H1 (cell line): ENCODE data around the gene WNT3A. TPM values are rescaled to one million over a fixed set of nuclear protein-coding genes. Genes with fewer than 3 reads are reported as not detected.

Source experiments
- CTCF ChIA-PET: fragments of 300-600 bp; sonication (Branson Sonifier 250); formaldehyde crosslinking; loops from one replicate; lab custom pipeline; 2021; ENCODE audit not compliant: partially characterized antibody; lab: Charles Lee
- POLR2A ChIA-PET: fragments of 300-600 bp; sonication (Branson Sonifier 250); formaldehyde crosslinking; loops from one replicate; lab custom pipeline; 2021; ENCODE audit warnings: inconsistent platforms; ENCODE audit not compliant: partially characterized antibody; lab: Charles Lee
- DNase-seq, 2 experiments: peaks; one replicate each; pipeline versions ENCODE4 v3.0.0 to v3.0.0-alpha.2; 2010 to 2022; ENCODE audit warnings: low spot score in 2 of 2, low read depth in 1 of 2, mixed read lengths in 1 of 2
- FAIRE-seq: peaks from 2 replicates; lab custom pipeline; 2011; peaks lifted over from hg19 to GRCh38; lab: Jason Lieb, UNC
- H2AFZ ChIP-seq: 2 replicates; pipeline ENCODE4 v1.8.1; 2012; ENCODE audit warnings: low read length, inconsistent platforms
- H2AK5ac ChIP-seq: 2 replicates; pipeline ENCODE4 v1.6.1; 2013; ENCODE audit warnings: low read depth, low read length
- H2BK120ac ChIP-seq: replicated peaks from 2 replicates; pipeline ENCODE3; 2013; ENCODE audit warnings: low read depth, low read length, inconsistent platforms
- H2BK12ac ChIP-seq: 2 replicates; pipeline ENCODE4 v1.6.1; 2013; ENCODE audit warnings: low read depth, low read length
- H2BK15ac ChIP-seq: 2 replicates; pipeline ENCODE4 v1.6.1; 2013; ENCODE audit warnings: low read length
- H2BK20ac ChIP-seq: 2 replicates; pipeline ENCODE4 v1.6.1; 2013; ENCODE audit warnings: low read length
- H2BK5ac ChIP-seq: 2 replicates; pipeline ENCODE4 v1.6.1; 2013; ENCODE audit warnings: low read depth, low read length
- H3K14ac ChIP-seq: 2 replicates; pipeline ENCODE4 v1.6.1; 2013; ENCODE audit warnings: inconsistent platforms; ENCODE audit not compliant: insufficient read length
- H3K18ac ChIP-seq: 2 replicates; pipeline ENCODE4 v1.6.1; 2013; ENCODE audit warnings: low read length; ENCODE audit errors: extremely low read depth
- H3K23ac ChIP-seq: 2 replicates; pipeline ENCODE4 v1.6.1; 2013; ENCODE audit warnings: inconsistent platforms; ENCODE audit not compliant: insufficient read length
- H3K23me2 ChIP-seq: 2 replicates; pipeline ENCODE4 v1.6.1; 2013; ENCODE audit warnings: low read depth, low read length
- H3K27ac ChIP-seq: 2 replicates; pipeline ENCODE4 v1.6.1; 2011; ENCODE audit warnings: low read depth, low read length, inconsistent platforms
- H3K27me3 ChIP-seq, 4 experiments: replicated peaks in 1 of 4; 1 replicate in 1 of 4; 2 replicates in 3 of 4; pipeline versions ENCODE4 v1.6.1 to v1.8.1; 2011 to 2013; ENCODE audit warnings: low read length in 3 of 4, mild to moderate bottlenecking in 3 of 4, inconsistent platforms in 2 of 4, mixed read lengths in 2 of 4, moderate library complexity in 1 of 4; ENCODE audit not compliant: control insufficient read depth in 3 of 4, insufficient read depth in 3 of 4; ENCODE audit errors: extremely low read depth in 1 of 4
- H3K36me3 ChIP-seq, 4 experiments: 2 replicates each; pipeline versions ENCODE4 v1.6.1 to v1.8.1; 2011 to 2013; ENCODE audit warnings: mild to moderate bottlenecking in 4 of 4, low read length in 3 of 4, moderate library complexity in 2 of 4, control low read depth in 1 of 4, inconsistent platforms in 1 of 4; ENCODE audit not compliant: insufficient read depth in 4 of 4, control insufficient read depth in 2 of 4
- H3K4ac ChIP-seq: replicated peaks from 2 replicates; pipeline ENCODE3; 2013; ENCODE audit warnings: low read length, low read depth, mixed read lengths, inconsistent platforms; ENCODE audit not compliant: insufficient read length
- H3K4me1 ChIP-seq, 4 experiments: replicated peaks in 1 of 4; 1 replicate in 1 of 4; 2 replicates in 3 of 4; pipeline versions ENCODE4 v1.6.1 to v1.8.1; 2011 to 2013; ENCODE audit warnings: low read length in 3 of 4, inconsistent platforms in 2 of 4, mixed read lengths in 1 of 4; ENCODE audit not compliant: insufficient read depth in 4 of 4, control insufficient read depth in 3 of 4
- H3K4me2 ChIP-seq, 2 experiments: 2 replicates each; pipeline versions ENCODE4 v1.6.1 to v1.8.1; 2011 to 2013; ENCODE audit warnings: low read depth in 2 of 2, low read length in 2 of 2, control low read depth in 1 of 2, inconsistent platforms in 1 of 2, mild to moderate bottlenecking in 1 of 2; ENCODE audit not compliant: insufficient read depth in 1 of 2
- H3K4me3 ChIP-seq, 4 experiments: fragments of 200-600, 300-600 bp in 1 of 4; sonication (generic), shearing (Covaris generic), sonication (Bioruptor Twin) in 1 of 4; 2 replicates each; pipeline versions ENCODE4 v1.5.1 to v1.8.1; 2011 to 2016; ENCODE audit warnings: low read length in 4 of 4, low read depth in 3 of 4, control low read depth in 2 of 4, inconsistent platforms in 2 of 4, mild to moderate bottlenecking in 2 of 4, mixed read lengths in 1 of 4, moderate library complexity in 1 of 4; ENCODE audit not compliant: insufficient read depth in 2 of 4; ENCODE audit errors: extremely low read depth in 1 of 4
- H3K56ac ChIP-seq: replicated peaks from 2 replicates; pipeline ENCODE3; 2013; ENCODE audit warnings: low read depth, mild to moderate bottlenecking, mixed read lengths, low read length, inconsistent platforms; ENCODE audit not compliant: insufficient read length
- H3K79me1 ChIP-seq: 2 replicates; pipeline ENCODE4 v1.6.1; 2013; ENCODE audit warnings: low read depth, low read length, control low read depth
- H3K79me2 ChIP-seq, 2 experiments: 2 replicates each; pipeline versions ENCODE4 v1.6.1 to v1.8.1; 2012 to 2013; ENCODE audit warnings: low read length in 2 of 2, mild to moderate bottlenecking in 2 of 2, inconsistent platforms in 1 of 2; ENCODE audit not compliant: insufficient read depth in 2 of 2, control insufficient read depth in 1 of 2
- H3K9ac ChIP-seq, 4 experiments: replicated peaks in 1 of 4; 1 replicate in 1 of 4; 2 replicates in 3 of 4; pipeline versions ENCODE4 v1.6.1 to v1.8.1; 2011 to 2013; ENCODE audit warnings: low read depth in 3 of 4, low read length in 3 of 4, control low read depth in 2 of 4, mild to moderate bottlenecking in 2 of 4, moderate library complexity in 2 of 4, inconsistent platforms in 1 of 4; ENCODE audit errors: extremely low read depth in 1 of 4
- H3K9me3 ChIP-seq, 2 experiments: 2 replicates each; pipeline versions ENCODE4 v1.6.1 to v1.8.1; 2012 to 2013; ENCODE audit warnings: mild to moderate bottlenecking in 2 of 2, moderate library complexity in 2 of 2, control low read depth in 1 of 2, inconsistent platforms in 1 of 2, low read depth in 1 of 2, low read length in 1 of 2, mixed read lengths in 1 of 2; ENCODE audit not compliant: insufficient read depth in 2 of 2
- H4K20me1 ChIP-seq, 2 experiments: replicated peaks in 1 of 2; 2 replicates each; pipeline versions ENCODE3 to v1.8.1; 2011 to 2013; ENCODE audit warnings: inconsistent platforms in 2 of 2, low read length in 2 of 2, mild to moderate bottlenecking in 1 of 2; ENCODE audit not compliant: insufficient read depth in 2 of 2, control insufficient read depth in 1 of 2
- H4K5ac ChIP-seq: 2 replicates; pipeline ENCODE4 v1.6.1; 2013; ENCODE audit warnings: low read length, low read depth, mixed read lengths, inconsistent platforms; ENCODE audit not compliant: insufficient read length
- H4K8ac ChIP-seq: 2 replicates; pipeline ENCODE4 v1.8.0; 2013; ENCODE audit warnings: mild to moderate bottlenecking, moderate library complexity, low read length, inconsistent platforms; ENCODE audit not compliant: insufficient read depth; ENCODE audit errors: extremely low read depth
- H4K91ac ChIP-seq: replicated peaks from 2 replicates; pipeline ENCODE3; 2013; ENCODE audit warnings: low read length, mixed read lengths, inconsistent platforms; ENCODE audit not compliant: insufficient read length
- ASH2L ChIP-seq: fragments of 200-600, 300-600 bp; sonication (generic); IDR thresholded peaks from one replicate; pipeline ENCODE4 v1.7.1; 2017; ENCODE audit warnings: low read length
- EZH2 ChIP-seq: fragments of 200-600 bp; sonication (generic); IDR thresholded peaks from 2 replicates; pipeline ENCODE4 v1.7.1; 2012; ENCODE audit warnings: low read depth, mild to moderate bottlenecking, moderate library complexity, low read length, inconsistent platforms; ENCODE audit not compliant: severe bottlenecking
- FOSL1 ChIP-seq: IDR thresholded peaks from 2 replicates; pipeline ENCODE4 v1.6.1; 2011; ENCODE audit warnings: mild to moderate bottlenecking, low read depth, low read length, moderate library complexity; ENCODE audit not compliant: insufficient read depth
- GTF2F1 ChIP-seq: IDR thresholded peaks from 2 replicates; pipeline ENCODE4 v1.6.1; 2012; ENCODE audit warnings: low read depth, low read length, improper control_type of control experiment, borderline replicate concordance
- KDM1A ChIP-seq: fragments of 200-600, 300-600 bp; sonication (generic); IDR thresholded peaks from 2 replicates; pipeline ENCODE4 v1.7.1; 2016; ENCODE audit warnings: mild to moderate bottlenecking, low read length, borderline replicate concordance
- NANOG ChIP-seq: IDR thresholded peaks from 2 replicates; pipeline ENCODE4 v1.6.1; 2011; ENCODE audit warnings: low read length, low read depth, mild to moderate bottlenecking, inconsistent platforms; ENCODE audit not compliant: insufficient read depth, poor library complexity, severe bottlenecking
- RBBP5 ChIP-seq: IDR thresholded peaks from 2 replicates; pipeline ENCODE4 v1.7.1; 2012; ENCODE audit warnings: low read depth, mild to moderate bottlenecking, inconsistent platforms, low read length, moderate library complexity, borderline replicate concordance
- SRF ChIP-seq: IDR thresholded peaks from 2 replicates; pipeline ENCODE4 v1.6.1; 2011; ENCODE audit warnings: mild to moderate bottlenecking, low read depth, low read length, moderate library complexity
- WGBS, 2 experiments: shearing (Covaris generic) in 1 of 2; methylation state at CpG; one replicate each; pipeline versions ENCODE4 v1.1.6 to v1.1.7; 2013 to 2015; ENCODE audit warnings: low lambda C conversion rate in 2 of 2, mixed read lengths in 2 of 2, inconsistent platforms in 1 of 2, low coverage in 1 of 2, missing lambda C conversion rate in 1 of 2; ENCODE audit not compliant: insufficient replicate concordance in 2 of 2, insufficient coverage in 1 of 2, insufficient read length in 1 of 2; ENCODE audit errors: extremely low coverage in 1 of 2, missing lambda C conversion rate in 1 of 2; 5-methylcytosine and 5-hydroxymethylcytosine counted together
- polyA plus RNA-seq, 7 experiments: library from polyadenylated mRNA; depleted of rRNA in 3 of 7; stranded (reverse) in 5 of 7; unstranded in 2 of 7; fragments of >200 nt in 5 of 7; fragments of 200-250 nt in 2 of 7; gene quantifications; 1 replicate in 5 of 7; 2 replicates in 1 of 7; 4 replicates in 1 of 7; pipeline versions ENCODE4 v1.2.1 to v1.2.3, GENCODE V29; 2011 to 2013; ENCODE audit warnings: missing spikeins in 2 of 7, mixed read lengths in 2 of 7
- total RNA-seq: library from RNA; stranded (reverse); fragmentation: NEBNext Ultra II Directional; extraction: Animal tissue kit (Norgen Biotek cat#: 25700); gene quantifications from 2 replicates; pipeline ENCODE4 v1.2.1, GENCODE V29; 2021
- TF ChIP-seq, protein P1 (sequence below): IDR thresholded peaks from 2 replicates; pipeline ENCODE4 v1.6.1; 2012; ENCODE audit warnings: low read length, inconsistent platforms

WNT3A gene
- total and polyA plus RNA-seq, 2 of the 8 experiments (the other 6 are each of a cell fraction or from before 2014, with no cell fraction given), result 0.08 to 0.19 TPM

DNA sequence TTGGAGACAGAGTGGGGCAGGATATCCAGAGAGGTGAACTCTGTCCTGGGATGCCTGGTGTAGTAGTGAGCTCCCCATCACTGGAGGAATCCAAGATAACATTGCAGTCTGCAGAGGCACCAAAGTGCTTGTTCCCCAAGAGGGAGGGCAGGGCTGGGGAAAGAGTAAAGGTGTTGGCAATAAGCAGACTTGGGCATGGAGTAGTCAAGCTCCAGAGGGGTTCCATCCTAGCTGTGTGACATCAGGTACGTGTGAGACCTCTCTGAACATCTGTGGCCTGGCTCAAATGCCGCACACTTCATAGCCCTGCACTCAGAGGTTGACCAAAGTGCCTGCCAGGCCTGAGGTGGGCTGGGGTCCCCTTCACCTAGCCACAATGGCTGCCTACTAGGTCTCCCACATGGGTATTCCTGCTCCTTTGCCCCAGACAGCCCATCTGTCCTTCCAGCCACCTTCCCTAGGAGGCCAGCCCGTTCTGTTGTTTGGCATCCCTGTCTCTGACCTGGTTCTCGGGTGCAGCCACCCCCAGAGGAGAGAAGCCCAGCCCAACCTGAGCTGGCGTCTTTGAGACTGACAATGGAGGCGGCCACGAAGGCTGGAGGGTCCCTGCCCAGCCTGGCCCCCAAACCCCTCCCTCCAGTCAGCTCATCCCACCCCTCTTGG, 72.9 kb downstream of the WNT3A start:
- no peak overlapping the region for H2AK5ac ChIP-seq
- H3K27ac ChIP-seq, result no peak overlapping the region
- ChIA-PET CTCF (interaction anchor here (0.9 to 2.2 kb wide), 5 partner anchors 13 to 75 kb away, joined by 3 to 5 read pairs (median 3); no protein-coding TSS in a partner anchor), POLR2A (interaction anchor here (1.3 kb wide), 1 partner anchor 14 kb away, joined by 3 read pairs; no protein-coding TSS in a partner anchor)
- peaks cover 19 to 20% of the 10 kb centered on the region in 2 experiments for H3K79me2 ChIP-seq
- H2BK15ac ChIP-seq, result no peak overlapping the region
- no peak overlapping the region for H3K56ac ChIP-seq
- H4K91ac ChIP-seq, result no peak overlapping the region
- H3K79me1 ChIP-seq, result peaks cover 9% of the 10 kb centered on the region; the same call in 1 of the 2 replicates
- no peak overlapping the region for H3K18ac ChIP-seq
- no peak overlapping the region for H2BK120ac ChIP-seq
- H2BK12ac ChIP-seq, result no peak overlapping the region
- H3K9me3 ChIP-seq, result no peaks in the 10 kb centered on the region
- no peak overlapping the region for H3K4ac ChIP-seq
- no peak overlapping the region for H3K4me3 ChIP-seq
- H4K8ac ChIP-seq, result no peak overlapping the region
- H3K4me2 ChIP-seq, result no peak overlapping the region
- no peak overlapping the region for H2AFZ ChIP-seq
- H3K4me1 ChIP-seq, result peaks cover 4 to 29% (median 6%) of the 10 kb centered on the region in 4 experiments
- peaks cover 15% of the 10 kb centered on the region for H3K23me2 ChIP-seq
- H4K5ac ChIP-seq, result no peak overlapping the region
- H3K9ac ChIP-seq, result no peak overlapping the region
- TF ChIP-seq GTF2F1 (no peak), KDM1A (peak; percentile 79; the same call in 1 of the 2 replicates), RBBP5 (no peak), NANOG (no peak), SRF (no peak), ASH2L (no peak), FOSL1 (no peak), EZH2 (no peak)
- TF ChIP-seq, protein P1, sequence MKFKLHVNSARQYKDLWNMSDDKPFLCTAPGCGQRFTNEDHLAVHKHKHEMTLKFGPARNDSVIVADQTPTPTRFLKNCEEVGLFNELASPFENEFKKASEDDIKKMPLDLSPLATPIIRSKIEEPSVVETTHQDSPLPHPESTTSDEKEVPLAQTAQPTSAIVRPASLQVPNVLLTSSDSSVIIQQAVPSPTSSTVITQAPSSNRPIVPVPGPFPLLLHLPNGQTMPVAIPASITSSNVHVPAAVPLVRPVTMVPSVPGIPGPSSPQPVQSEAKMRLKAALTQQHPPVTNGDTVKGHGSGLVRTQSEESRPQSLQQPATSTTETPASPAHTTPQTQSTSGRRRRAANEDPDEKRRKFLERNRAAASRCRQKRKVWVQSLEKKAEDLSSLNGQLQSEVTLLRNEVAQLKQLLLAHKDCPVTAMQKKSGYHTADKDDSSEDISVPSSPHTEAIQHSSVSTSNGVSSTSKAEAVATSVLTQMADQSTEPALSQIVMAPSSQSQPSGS, result no peak
- H2BK20ac ChIP-seq, result no peak overlapping the region
- H2BK5ac ChIP-seq, result no peak overlapping the region
- H4K20me1 ChIP-seq, result peaks cover 13 to 43% of the 10 kb centered on the region in 2 experiments
- H3K14ac ChIP-seq, result no peak overlapping the region
- 89% methylated on average over 7 of the region's 7 CpGs; no CpG with 5 or more reads in 1 of the 2 experiments for WGBS, 2 experiments
- H3K23ac ChIP-seq, result no peak overlapping the region
- H3K36me3 ChIP-seq, result no peaks in the 10 kb centered on the region
- peaks cover 6 to 39% (median 36%) of the 10 kb centered on the region in 4 experiments for H3K27me3 ChIP-seq
- no peak for DNase-seq
- no peak for FAIRE-seq
